H7 (cell line): ENCODE measurements around the gene KRT25. TPM values are rescaled to one million over a fixed set of nuclear protein-coding genes. Genes with fewer than 3 reads are reported as not detected.

Source experiments
- DNase-seq: peaks from one replicate; pipeline ENCODE4 v3.0.0; 2012
- H3K27me3 ChIP-seq: 2 replicates; pipeline ENCODE4 v1.6.0; 2011; ENCODE audit warnings: mild to moderate bottlenecking, low read length; ENCODE audit not compliant: control insufficient read depth, insufficient read depth
- H3K36me3 ChIP-seq: replicated peaks from 2 replicates; pipeline ENCODE4 v1.5.1; 2011; ENCODE audit warnings: low read length; ENCODE audit not compliant: control insufficient read depth, insufficient read depth
- H3K4me3 ChIP-seq: 2 replicates; pipeline ENCODE4 v1.5.1; 2011; ENCODE audit warnings: low read depth, mild to moderate bottlenecking, control low read depth, low read length, moderate library complexity; ENCODE audit not compliant: insufficient read depth
- total RNA-seq: library from RNA; depleted of rRNA; stranded (reverse); fragments of >200 nt; shearing (Covaris generic); gene quantifications from 2 replicates; pipeline ENCODE4 v1.2.3, GENCODE V29; 2014

Gene KRT25
- total RNA-seq, 1 experiment from 2014 or later = not detected

DNA sequence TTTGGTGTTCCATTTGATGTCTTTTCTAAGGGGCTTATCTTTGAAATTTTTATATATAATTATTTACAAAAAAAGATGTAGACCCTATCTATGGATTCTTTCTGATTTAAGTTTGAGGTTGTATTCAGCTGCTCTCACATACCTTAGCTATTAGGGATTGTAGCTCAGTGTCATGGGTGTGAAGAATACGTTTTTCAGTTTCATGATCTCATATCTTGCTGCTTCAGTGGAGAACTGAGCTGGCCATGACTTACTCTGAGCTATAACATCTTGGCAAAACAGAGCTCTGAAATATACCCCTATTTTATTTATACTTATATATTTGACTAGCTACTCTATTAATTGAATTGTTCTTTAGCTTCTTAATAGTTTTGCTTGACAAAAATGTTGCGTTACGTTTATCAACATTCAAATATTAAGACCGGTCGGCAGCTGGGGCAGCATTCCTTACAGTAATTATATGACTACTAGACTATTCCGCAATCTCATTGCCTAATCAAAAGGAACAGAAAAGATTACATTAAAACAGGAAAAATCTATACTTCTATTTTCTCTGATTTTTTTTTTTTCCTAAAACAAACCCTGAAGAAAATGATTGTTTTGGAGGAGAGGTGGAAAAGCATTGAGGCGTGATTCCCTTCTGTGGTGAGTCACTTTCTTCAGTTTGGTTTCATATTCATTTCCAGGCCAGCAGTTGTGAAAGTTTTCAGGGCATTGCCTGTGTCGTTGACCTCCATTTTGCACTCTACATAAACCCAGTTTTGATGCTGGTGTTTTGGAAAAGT is 27.5 kb downstream of the KRT25 start:
- H3K27me3 ChIP-seq = no peaks in the 10 kb centered on the region
- no peaks in the 10 kb centered on the region for H3K36me3 ChIP-seq
- DNase-seq = no peak
- no peak overlapping the region for H3K4me3 ChIP-seq

DNA sequence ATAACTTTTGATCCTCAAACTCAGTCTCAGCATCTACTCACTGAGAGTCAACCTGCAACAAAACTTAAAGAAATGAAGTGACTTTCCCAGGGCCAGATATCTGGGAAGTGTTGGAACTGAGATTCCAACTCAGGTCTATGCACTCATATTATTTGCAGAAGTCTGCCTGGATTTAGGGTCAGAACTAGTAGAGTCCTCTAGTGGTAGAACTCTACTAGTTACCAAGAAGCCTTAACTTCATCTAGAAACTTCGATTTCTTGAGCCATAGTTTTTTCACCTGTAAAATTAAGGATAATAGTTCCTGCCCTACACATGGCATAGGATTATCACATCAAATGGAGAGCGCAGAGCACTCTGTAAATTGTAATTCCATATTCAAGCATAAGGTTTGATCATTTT is 28.2 kb downstream of the KRT25 start:
- Histone ChIP-seq H3K27me3 (no peaks in the 10 kb centered on the region), H3K4me3 (no peak overlapping the region), H3K36me3 (no peaks in the 10 kb centered on the region)
- peak; percentile 39 for DNase-seq

DNA sequence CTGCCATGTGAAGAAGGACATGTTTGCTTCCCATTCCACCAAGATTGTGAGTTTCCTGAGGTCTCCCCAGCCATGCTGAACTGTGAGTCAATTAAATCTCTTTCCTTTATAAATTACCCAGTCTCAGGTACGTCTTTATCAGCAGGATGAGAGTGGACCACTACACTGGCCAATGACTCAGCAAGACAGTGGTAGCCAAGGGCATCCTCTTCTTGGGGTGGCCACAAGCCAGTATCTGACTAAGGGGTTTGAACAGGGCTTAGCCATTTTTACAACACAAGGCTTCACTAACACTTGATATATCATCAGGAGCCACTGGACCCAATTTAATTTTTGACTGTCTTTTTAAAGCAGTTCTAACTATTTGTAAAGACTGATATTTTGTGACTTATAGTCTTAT is 30.5 kb downstream of the KRT25 start:
- no peaks in the 10 kb centered on the region for H3K27me3 ChIP-seq
- DNase-seq = no peak
- H3K4me3 ChIP-seq = no peak overlapping the region
- H3K36me3 ChIP-seq = no peaks in the 10 kb centered on the region

DNA sequence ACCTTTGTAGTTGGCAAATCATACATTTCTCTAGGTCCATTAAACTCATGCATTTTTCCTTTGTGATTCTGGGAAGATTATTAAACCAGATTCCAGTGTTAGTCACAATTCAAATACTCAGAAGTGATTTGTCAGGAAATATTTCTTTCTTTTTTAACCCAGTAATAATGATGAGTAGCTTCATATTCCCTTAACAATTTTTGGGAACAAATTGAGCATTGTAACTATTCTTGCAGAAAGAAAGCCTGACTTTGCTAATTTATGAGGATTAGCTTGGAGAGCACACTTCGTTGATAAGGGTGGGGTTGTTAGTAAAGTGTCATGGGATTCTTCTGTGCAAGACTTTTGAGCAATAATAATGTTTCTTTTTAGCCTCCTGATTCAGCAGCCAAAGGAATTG is 32.9 kb downstream of the KRT25 start:
- Histone ChIP-seq H3K4me3 (no peak overlapping the region), H3K36me3 (no peaks in the 10 kb centered on the region), H3K27me3 (no peaks in the 10 kb centered on the region)
- no peak for DNase-seq

DNA sequence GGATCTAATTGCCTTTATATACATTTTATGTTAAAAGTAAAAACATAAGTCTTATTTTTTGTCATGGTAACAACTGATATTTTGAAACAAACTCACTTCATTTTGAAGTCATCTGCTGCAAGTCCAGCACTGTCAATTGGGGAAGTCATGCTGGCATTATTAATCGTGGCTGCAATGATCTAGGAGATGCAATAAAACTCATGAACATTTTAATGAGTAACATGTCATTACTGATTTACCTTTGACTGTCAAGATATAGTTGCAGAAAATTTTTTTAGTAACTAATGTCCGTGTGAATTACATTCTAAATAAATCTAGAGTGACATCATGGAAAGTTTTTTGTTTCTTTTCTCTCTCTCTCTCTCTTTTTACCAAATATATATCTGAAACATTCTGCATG is 34.2 kb downstream of the KRT25 start:
- no peaks in the 10 kb centered on the region for H3K36me3 ChIP-seq
- DNase-seq = no peak
- H3K4me3 ChIP-seq = no peak overlapping the region
- no peaks in the 10 kb centered on the region for H3K27me3 ChIP-seq

- DNase-seq = no peak
- Histone ChIP-seq H3K4me3 (no peak overlapping the region), H3K27me3 (no peaks in the 10 kb centered on the region), H3K36me3 (no peaks in the 10 kb centered on the region)
Observed at GRCh38 chr17:40718930-40719329, 36.2 kb downstream of the KRT25 start.

GRCh38 chr17:40717776-40718175 is 37.4 kb downstream of the KRT25 start:
- Histone ChIP-seq H3K4me3 (no peak overlapping the region), H3K27me3 (no peaks in the 10 kb centered on the region), H3K36me3 (no peaks in the 10 kb centered on the region)
- no peak for DNase-seq

DNA sequence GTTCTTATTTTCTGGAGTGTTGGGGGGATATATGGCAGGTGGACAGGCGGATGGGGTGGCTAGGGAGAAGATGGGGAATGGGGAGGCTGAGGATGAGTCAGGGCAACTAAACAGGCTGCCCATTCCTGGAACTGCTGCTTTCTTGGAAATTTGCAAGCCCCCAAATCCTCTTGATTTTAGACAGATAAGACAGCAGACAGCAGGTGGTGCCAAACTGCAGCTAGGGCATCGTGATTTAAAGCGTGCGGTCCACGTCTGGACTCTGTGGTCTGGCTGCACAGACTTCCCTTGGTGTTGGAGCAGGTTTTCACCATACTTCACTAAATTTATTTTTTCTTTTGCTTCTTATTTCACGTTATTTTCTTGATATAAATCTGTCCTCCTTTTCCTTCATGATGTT is 40.7 kb downstream of the KRT25 start:
- no peaks in the 10 kb centered on the region for H3K36me3 ChIP-seq
- no peak for DNase-seq
- H3K4me3 ChIP-seq = no peak overlapping the region
- no peaks in the 10 kb centered on the region for H3K27me3 ChIP-seq

- no peaks in the 10 kb centered on the region for H3K27me3 ChIP-seq
- H3K4me3 ChIP-seq = no peak overlapping the region
- DNase-seq = no peak
- no peaks in the 10 kb centered on the region for H3K36me3 ChIP-seq
Observed at GRCh38 chr17:40707745-40708144, 47.4 kb downstream of the KRT25 start.

DNA sequence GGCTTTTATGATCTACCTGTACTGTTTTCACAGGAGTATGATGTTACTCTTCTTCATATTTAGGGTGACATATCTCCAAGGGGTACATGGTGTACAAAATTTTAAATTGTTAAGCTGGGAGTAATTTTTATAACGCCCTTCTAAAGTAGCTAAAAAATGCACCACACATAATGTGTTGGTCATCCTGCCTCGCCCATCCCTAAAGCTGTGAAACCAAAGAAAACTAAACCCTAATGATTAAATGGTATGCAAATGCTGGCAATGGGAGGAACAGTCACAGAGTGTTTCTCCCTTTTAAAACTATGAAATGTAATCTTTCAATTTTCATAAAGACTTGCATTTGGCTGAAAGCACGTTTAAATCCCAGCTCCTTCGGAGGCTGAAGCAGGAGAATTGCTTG is 49.5 kb downstream of the KRT25 start:
- Histone ChIP-seq H3K4me3 (no peak overlapping the region), H3K36me3 (no peaks in the 10 kb centered on the region), H3K27me3 (no peaks in the 10 kb centered on the region)
- DNase-seq = no peak

GRCh38 chr17:40703652-40704051 is 51.5 kb downstream of the KRT25 start, which contains the start of gene KRT24:
Gene KRT24, minus strand, starts transcription at chr17:40703752. Its CDS starts 59 bp downstream, at chr17:40703693.
- no peaks in the 10 kb centered on the region for H3K36me3 ChIP-seq
- no peak for DNase-seq
- no peaks in the 10 kb centered on the region for H3K27me3 ChIP-seq
- no peak within 1 kb of the TSS for H3K4me3 ChIP-seq

- no peaks in the 10 kb centered on the region for H3K27me3 ChIP-seq
- H3K36me3 ChIP-seq = no peaks in the 10 kb centered on the region
- no peak overlapping the region for H3K4me3 ChIP-seq
- DNase-seq = no peak
Observed at GRCh38 chr17:40702271-40702670, 52.9 kb downstream of the KRT25 start.

DNA sequence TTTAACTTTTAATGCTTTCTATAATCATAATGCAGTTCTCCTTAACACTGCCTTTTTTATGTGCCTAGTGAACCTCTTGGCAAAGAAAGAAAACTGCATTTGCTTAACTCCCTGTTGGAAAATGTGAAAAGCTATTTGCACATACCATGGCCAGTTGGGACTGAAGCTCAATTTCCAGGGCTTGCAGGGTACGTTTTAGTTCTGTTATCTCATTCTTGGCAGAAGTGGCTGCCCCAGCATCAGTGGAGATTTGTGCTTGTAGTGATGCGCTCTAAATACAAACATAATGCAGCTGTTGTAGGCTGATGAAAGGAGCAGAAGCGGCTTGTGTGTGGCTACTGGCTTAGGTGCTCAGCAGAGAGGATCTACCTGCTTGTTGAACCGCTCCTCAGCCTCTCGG is 55.3 kb downstream of the KRT25 start:
- Histone ChIP-seq H3K36me3 (no peaks in the 10 kb centered on the region), H3K4me3 (no peak overlapping the region), H3K27me3 (no peaks in the 10 kb centered on the region)
- no peak for DNase-seq

DNA sequence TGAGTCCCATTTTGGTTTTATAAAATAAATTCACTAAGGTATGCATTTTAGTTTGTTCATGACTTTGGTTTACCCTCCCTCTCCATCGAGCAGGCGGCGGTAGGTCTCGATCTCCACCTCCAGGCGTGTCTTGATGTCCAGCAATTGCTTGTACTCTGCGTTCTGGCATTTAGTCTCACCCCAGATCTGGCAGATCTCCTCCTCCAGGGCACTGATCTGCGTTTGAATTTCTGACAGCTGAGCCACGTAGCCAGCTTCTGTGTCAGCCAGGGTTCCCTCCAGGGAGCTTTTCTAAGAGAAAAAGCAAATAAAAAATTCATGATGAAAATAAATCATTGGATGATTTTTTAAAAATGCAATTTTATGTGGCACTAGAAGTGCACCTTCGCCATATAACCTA is 55.8 kb downstream of the KRT25 start:
- Histone ChIP-seq H3K4me3 (no peak overlapping the region), H3K27me3 (no peaks in the 10 kb centered on the region), H3K36me3 (no peaks in the 10 kb centered on the region)
- no peak for DNase-seq
